ENCODE measurements around the gene ALDH4A1. TPM values are rescaled to one million over a fixed set of nuclear protein-coding genes. Genes with fewer than 3 reads are reported as not detected.

The ALDH4A1 gene
- total RNA-seq, 1 donor from 2014 or later, result 11.7 TPM

DNA sequence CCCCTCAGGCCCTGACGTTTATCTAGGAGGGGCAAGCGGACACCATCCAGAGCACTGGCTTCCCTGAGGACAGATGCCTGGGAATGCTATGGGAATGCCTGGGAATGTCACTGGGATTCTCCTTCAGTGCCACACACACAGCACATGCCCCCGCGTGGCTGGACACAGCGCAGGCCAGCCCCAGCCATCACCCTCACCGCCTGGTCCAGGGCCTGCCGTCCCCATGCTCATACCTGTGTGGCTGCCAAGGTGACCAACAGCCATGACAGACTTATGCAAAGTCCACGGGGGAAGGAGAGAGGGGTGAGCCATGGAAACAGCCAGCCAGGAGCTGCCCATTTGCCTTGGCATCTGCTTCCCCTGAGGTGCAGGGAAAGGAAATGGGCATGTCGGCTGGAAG is 37.2 kb downstream of the ALDH4A1 start:
- TF ChIP-seq, protein P1, sequence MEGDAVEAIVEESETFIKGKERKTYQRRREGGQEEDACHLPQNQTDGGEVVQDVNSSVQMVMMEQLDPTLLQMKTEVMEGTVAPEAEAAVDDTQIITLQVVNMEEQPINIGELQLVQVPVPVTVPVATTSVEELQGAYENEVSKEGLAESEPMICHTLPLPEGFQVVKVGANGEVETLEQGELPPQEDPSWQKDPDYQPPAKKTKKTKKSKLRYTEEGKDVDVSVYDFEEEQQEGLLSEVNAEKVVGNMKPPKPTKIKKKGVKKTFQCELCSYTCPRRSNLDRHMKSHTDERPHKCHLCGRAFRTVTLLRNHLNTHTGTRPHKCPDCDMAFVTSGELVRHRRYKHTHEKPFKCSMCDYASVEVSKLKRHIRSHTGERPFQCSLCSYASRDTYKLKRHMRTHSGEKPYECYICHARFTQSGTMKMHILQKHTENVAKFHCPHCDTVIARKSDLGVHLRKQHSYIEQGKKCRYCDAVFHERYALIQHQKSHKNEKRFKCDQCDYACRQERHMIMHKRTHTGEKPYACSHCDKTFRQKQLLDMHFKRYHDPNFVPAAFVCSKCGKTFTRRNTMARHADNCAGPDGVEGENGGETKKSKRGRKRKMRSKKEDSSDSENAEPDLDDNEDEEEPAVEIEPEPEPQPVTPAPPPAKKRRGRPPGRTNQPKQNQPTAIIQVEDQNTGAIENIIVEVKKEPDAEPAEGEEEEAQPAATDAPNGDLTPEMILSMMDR (IDR thresholded peaks at IDR 0.05), result no peak
- no peaks in the 10 kb centered on the region for H3K4me1 ChIP-seq

DNA sequence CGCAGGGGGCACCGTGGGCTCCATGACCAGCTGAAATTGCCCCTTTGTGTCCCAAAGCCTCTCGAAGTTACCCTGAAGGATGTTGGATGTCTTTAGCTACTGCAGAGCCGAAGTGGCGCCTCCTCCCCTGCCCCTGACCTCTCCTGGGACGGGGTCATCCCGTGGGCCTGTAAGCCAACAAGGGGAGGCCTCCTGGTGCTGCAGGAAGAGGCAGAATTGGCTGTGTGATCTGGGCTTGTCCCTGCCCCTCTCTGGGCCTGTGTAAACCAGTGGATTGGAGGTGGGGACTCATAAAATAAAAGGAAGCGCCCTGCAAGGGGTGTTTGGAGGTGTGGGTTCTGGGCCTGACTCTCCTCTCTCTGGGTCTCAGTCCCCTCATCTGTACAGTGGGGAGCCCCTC is 40.8 kb downstream of the ALDH4A1 start:
- DNase-seq (peak; percentile 16), ATAC-seq (no peak)
- TF ChIP-seq, protein P1 (IDR thresholded peaks at IDR 0.05), result no peak
- intact Hi-C loops (cut with DNase I), result no loop called here
- no peaks in the 10 kb centered on the region for H3K4me1 ChIP-seq
- H3K4me3 ChIP-seq, result no peak overlapping the region
- no peak overlapping the region for H3K27ac ChIP-seq
- H3K9me3 ChIP-seq, result no peaks in the 10 kb centered on the region
- no peaks in the 10 kb centered on the region for H3K36me3 ChIP-seq
- H3K27me3 ChIP-seq (ENCODE audit: low read depth), result no peaks in the 10 kb centered on the region

More for the DNA sequence above, 37.2 kb downstream of the ALDH4A1 start:
- DNase-seq (peak; percentile 14), ATAC-seq (no peak)
- Histone ChIP-seq H3K36me3 (no peaks in the 10 kb centered on the region), H3K4me3 (no peak overlapping the region), H3K9me3 (no peaks in the 10 kb centered on the region), H3K27me3 (ENCODE audit: low read depth) (peaks cover 6% of the 10 kb centered on the region), H3K27ac (no peak overlapping the region)
- intact Hi-C loops (cut with DNase I), result no loop called here

DNA sequence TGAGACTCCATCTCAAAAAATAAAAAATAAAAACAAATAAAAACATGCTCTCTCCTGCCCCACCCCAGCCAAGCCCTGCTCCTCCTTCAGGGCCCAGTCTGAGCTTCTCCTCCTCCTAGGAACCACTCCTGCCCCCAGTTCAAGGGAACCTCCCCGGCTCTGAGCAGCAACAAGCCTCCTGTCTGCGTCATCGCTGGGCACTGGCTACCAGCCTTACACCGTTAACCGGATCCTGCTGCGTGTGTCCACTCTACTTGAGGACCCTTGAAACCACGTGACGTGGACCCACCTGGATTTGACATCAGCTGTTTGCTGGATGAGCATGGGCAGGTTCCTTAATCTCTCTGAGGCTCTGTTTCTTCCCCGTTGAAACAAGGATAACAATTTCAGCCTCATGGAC is 41.3 kb downstream of the ALDH4A1 start:
- DNase-seq (peak; percentile 47), ATAC-seq (peak; percentile 22 to 27)
- no peaks in the 10 kb centered on the region for H3K9me3 ChIP-seq
- H3K36me3 ChIP-seq, result no peaks in the 10 kb centered on the region
- H3K27ac ChIP-seq, result no peak overlapping the region
- H3K4me3 ChIP-seq, result no peak overlapping the region
- TF ChIP-seq, protein P1 (IDR thresholded peaks at IDR 0.05), result no peak
- intact Hi-C loops (cut with DNase I), result no loop called here
- H3K27me3 ChIP-seq (ENCODE audit: low read depth), result no peaks in the 10 kb centered on the region
- H3K4me1 ChIP-seq, result no peaks in the 10 kb centered on the region

DNA sequence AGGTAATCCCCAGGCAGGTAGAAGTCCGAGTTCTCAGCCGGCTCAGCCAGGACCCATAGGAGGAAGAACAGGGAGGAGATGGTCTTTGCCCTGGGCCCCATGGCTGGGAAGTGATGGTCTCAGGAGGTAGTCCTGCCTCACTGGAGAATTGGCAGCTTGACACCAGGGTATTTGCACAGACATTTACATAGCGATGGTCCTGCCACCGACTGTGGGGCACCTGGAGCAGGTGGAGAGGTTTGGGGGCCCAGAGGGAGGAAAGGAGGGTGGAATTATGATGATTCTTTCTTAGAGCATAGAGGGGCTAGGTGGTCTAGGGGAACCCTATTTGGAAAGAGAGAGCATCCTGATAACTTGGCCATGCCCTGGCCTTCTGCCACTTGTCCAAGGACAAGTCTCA is 42.8 kb downstream of the ALDH4A1 start, which contains the start of gene TAS1R2:
Gene TAS1R2, minus strand, starts transcription at position 101 of the 400 bp plus-strand sequence. Its CDS starts 0 bp downstream, at position 101.
- DNase-seq (no peak), ATAC-seq (no peak)
- Histone ChIP-seq H3K4me3 (no peak within 1 kb of the TSS), H3K4me1 (no peaks in the 10 kb centered on the region), H3K27me3 (ENCODE audit: low read depth) (no peaks in the 10 kb centered on the region), H3K9me3 (no peaks in the 10 kb centered on the region), H3K27ac (no peak within 1 kb of the TSS), H3K36me3 (no peaks in the 10 kb centered on the region)
- intact Hi-C loops (cut with DNase I), result no loop called here
- TF ChIP-seq, protein P1 (IDR thresholded peaks at IDR 0.05), result no peak

DNA sequence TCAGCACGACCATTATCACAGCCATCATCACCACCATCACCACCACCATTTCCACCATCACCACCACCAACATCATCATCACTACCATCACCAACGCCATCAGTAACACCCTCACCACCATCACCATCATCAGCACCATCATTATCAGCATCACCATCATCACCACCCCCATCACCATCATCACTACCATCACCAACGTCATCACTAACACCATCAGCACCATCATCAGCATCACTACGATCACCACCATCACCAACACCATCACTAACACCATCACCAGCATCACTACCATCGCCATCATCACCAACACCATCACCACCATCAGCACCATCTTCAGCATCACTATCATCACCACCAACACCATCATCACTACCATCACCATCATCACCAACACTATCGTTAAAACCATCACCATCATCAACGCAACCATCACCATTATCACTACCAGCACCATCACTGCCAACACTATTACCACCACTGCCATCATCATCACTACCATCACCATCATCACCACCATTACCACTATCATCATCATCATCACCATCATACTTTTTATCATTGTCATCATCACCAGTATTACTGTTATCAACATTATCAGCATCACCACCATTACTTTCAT is 44.2 kb downstream of the ALDH4A1 start:
- H3K27me3 ChIP-seq (ENCODE audit: low read depth), result no peaks in the 10 kb centered on the region
- H3K9me3 ChIP-seq, result no peaks in the 10 kb centered on the region
- no peaks in the 10 kb centered on the region for H3K4me1 ChIP-seq
- intact Hi-C loops (cut with DNase I), result no loop called here
- DNase-seq (no peak), ATAC-seq (no peak)
- H3K4me3 ChIP-seq, result no peak overlapping the region
- TF ChIP-seq, protein P1 (IDR thresholded peaks at IDR 0.05), result no peak
- no peak overlapping the region for H3K27ac ChIP-seq
- no peaks in the 10 kb centered on the region for H3K36me3 ChIP-seq
